NCI-H226 (cell line): ENCODE data around the gene RASAL1.

Experiments
- DNase-seq: peaks from one replicate; pipeline ENCODE4 v3.0.0-alpha.2; 2015

RASAL1 gene

DNA sequence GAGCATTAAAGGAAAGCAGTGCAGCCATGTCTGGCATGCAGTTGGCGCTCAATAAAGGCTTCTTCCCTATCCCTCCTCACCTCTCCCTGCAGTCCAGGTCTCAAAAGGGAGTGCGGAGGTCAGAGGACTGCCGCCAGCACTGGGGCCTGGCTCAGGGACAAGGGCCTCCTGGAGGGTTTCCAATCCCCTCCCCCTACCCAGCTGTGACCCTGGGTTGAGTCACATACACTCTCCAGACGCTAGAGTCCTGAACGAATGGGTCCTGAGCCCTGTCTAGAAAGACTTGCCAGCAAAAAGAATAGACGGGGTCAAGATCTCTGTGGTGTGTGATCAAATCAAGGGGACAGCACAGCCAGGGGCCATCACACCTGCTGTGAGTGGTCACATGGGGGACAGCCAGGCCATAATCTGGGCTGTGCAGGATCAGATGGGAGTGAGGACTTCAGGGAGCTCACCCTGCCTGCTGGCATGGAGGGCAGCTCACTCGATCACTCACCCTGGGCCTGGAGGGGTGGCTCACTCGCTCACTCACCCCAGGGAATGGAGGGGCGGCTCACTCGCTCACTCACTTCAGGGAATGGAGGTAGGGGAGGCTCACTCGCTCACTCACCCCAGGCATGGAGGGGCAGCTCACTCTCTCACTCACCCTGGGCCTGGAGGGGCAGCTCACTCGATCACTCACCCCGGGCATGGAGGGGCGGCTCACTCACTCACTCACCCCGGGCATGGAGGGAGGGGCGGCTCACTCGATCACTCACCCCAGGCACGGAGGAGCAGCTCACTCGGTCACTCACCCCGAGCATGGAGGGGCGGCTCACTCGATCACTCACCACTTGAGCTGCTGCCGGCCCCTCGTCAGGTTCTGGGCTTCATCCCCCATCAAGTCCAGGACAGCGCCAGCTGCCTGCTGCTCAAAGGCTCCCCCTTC is 26.8 kb upstream of the RASAL1 start:
- no peak for DNase-seq

DNA sequence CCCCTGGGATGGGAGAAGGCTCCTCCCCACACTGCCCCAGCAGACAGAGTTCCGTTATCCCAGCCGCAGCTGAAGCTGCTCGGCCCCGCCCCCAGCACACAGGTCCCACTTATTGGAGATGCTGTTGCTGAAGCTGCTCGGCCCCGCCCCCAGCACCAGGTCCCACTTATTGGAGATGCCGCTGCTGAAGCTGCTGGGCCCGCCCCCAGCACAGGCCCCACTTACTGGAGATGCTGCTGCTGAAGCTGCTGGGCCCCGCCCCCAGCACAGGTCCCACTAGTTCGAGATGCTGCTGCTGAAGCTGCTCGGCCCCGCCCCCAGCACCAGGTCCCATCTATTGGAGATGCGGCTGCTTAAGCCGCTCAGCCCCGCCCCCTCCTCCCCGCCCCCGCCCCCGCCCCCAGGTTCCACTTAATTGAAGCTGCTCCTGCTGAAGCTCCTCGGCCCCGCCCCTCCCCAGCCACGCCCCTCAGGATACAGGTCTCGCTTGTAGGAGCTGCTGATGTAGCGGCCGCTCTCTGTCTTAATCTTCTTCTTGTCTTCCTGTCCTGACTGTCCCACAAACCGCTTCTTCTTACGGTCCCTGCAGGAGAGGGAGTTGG is 26.0 kb upstream of the RASAL1 start:
- DNase-seq: peak; percentile 95

DNA sequence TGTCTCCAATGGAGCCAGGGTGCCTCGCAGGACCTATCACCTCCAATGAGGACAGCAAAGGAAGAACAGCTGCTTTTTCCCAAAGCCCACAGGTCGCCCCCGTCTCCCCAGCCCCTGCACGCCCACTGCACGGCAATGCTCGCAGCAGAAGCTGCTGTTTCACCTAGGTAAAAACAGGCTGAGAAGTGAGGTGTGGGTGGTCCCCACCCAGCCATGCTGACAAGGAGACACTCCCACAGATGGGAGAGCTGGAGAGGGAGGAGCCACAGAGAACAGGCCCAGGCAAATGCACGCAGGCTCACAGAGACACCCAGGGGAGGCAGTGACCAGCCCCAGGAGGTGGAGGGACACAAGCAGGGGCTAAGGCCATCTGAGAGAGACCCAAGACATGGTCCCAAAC is 24.4 kb upstream of the RASAL1 start:
- DNase-seq: no peak

DNA sequence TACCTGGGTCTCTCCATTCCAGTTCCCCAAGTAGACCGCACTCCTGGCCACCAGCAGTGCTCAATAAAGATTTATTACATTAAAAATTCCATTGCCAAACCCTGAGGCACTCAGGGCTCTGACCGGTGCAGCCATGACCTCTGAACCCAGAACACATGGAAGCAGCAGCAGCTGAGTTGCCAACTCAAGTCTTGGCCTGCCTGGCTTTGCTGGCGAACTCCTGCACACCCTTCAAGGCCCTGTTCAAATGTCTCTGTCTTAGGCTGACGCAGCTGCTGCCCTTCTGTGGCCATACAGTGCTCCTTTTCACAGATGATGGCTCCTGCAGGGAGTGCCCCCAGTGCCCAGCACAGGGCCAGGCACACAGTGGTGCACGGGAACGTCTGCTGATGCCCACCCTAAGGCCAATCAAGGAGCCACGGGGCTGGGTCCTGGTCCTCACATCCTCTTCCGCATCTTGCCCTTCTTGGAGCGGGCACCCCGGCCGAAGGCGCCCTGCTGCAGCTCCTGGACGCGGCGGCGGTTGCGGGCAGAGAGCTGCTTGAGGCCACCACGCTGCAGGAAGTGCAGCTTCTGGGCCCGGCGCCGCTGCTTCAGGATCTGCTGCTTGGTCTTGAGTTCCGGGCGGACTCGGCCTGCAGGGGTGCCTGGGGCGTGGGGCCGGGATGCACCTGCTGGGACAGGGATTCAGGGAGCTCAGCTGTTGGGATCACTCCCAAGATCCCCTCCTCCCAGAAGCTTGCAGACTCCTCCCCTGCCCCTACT is 23.1 kb upstream of the RASAL1 start:
- DNase-seq: no peak

DNA sequence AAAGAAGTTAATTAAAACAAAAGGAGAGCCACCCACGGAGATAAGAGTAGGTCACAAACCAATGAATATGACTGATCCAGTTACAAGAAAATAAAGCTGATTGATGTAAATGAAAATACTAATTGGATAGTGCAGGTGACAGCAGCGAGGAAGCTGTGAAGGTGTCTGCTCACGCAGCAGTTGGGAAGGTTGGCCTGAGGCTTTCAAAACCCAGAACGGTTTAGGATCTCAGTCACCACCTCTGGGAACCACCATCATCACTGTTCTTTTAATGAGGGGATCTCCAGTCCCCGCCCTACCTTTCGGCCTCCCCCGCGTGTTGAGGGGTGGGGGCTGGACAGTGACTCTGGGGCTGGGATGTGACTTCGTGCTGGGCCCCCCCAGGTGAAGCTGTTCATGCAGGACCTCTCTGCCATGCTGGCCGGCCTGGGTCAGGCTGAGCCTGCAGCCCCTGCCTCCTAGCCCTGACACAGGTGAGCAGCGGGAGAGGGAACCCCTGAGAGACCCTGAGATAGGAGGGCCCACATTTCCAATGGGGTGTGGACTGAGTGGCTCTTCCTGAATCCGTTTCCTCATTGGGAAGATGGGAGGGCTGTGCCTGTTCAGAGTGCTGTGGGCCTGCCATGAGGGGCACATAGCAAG is 21.8 kb upstream of the RASAL1 start:
- DNase-seq: no peak

DNA sequence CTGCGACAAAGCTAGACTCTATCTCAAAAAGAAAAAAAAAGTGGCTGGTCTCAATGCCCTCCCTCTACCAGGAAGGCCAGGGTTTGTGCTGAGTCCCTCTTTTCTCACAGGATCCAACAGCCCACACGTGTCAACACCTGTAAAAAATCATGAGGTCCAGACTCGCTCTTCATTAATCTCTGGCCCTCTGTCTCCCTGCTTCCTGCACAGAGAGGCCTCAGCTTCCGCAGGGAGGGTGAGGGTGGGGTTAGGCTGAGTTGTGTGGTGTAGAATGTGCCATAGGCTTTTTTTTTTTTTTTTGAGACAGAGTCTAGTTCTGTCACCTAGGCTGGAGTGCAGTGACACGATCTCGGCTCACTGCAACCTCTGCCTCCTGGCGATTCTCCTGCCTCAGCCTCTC is 20.1 kb upstream of the RASAL1 start:
- no peak for DNase-seq

DNA sequence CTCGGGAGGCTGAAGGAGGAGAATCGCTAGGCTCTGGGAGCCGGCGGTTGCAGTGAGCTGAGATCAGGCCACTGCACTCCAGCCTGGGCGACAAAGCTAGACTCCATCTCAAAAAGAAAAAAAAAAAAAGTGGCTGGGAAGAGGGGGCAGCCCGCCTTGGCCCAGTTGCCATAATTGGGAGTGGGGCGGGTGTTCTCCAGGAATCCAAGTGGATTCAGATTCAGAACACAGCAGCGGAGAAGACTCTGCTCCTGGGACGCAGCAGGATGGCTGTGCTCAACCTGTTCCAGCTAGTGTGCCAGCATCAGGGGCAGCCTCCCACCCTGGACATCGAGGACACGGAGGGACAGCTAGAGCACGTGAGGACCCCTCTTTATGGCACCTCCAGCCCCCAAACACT is 19.5 kb upstream of the RASAL1 start:
- no peak for DNase-seq

DNA sequence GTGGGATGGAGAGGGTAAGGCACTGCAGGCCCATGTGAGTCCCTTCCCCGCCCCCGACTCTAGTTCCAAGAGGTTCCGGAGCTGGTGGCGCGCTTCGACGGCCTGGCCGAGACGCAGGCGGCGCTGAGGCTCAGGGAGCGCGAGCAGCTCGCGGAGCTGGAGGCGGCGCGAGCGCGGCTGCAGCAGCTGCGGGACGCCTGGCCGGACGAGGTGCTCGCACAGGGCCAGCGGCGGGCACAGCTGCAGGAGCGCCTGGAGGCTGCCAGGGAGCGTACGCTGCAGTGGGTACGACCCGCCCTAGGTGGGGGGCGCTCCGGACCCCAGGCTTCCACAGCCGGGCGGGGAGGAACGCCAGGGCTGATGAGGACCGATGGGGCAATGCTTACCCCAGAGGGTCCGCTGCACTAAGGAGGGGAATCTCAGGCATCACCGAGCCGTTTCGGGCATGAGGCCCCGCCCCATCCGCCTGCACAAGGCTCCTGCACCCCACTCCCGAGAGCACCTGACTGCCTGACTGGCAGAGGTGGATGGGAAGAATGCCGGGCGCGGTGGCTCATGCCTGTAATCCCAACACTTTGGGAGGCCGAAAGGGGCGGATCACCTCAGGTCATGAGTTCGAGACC is 18.9 kb upstream of the RASAL1 start:
- DNase-seq: no peak

DNA sequence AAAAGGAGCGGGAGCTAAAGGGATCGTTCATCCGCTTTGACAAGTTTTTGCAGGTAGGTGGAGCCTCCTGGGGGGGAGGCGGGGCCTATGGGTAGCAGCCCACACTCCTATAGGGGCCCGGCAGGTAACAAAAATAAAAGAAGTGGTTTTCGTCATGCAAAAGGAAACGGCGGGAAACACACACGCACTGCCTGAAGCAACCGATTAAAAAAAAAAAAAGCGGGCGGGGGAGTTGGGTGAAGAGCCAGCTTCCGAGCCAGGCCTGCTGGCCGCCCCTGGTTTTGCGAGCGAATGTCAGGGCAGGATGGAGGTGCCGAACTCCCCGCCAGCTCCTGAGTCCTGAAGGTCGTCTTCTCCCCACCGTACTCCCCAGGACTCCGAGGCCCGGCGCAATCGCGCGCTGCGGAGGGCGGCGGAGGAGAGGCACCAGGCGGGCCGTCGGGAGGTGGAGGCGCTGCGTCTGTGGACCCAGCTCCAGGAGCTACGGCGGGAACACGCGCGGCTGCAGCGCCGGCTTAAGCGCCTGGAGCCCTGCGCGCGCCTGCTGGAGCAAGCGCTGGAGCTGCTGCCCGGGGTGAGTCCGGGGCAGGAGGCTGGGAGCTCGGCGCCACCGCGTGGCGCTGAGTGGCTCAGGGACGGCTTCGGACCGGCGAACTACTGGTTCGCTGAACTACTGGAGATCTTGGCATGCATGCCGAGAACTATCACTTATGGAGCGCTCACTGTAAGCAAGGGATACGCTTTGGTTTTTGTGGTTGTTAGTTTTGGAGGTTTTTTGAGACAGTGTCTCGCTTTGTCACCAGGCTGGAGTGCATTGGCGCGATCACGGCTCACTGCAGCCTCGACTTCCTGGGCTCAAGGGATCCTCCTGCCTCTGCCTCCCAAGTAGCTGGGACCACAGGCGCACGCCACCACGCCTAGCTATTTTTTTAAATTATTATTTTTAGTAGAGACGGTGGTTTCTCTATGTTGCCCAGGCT is 17.6 kb upstream of the RASAL1 start:
- peak; percentile 75 for DNase-seq

DNA sequence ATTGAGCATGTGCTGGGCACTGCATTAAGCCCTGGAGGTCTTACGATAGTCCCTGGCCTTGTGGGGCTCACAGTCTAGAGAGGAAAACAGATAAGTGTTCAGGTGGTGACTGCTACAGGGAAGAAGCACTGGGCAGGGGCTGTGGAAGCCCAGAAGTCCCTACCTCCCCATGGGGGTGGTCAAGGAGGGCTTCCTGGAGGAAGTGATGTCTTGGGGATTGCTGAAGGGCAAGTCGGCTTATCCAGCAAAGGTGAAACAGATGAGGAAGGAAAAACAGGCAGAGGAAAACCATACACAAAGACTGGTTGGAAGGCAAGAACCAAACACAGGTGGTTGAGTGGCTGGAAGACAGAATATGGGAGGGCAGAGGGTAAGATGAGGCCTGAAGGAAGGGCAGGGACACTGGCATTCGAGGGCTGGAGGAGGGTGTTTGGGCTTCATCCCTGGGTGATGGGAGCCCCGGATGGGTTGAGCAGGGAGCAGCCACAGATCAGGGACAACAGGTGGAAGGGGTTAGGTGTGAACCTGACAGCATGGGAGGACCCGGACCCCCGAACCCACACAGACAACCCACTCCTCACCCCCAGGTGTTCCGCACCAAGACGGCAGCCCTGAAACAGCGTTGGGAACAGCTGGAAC is 16.8 kb upstream of the RASAL1 start:
- no peak for DNase-seq

DNA sequence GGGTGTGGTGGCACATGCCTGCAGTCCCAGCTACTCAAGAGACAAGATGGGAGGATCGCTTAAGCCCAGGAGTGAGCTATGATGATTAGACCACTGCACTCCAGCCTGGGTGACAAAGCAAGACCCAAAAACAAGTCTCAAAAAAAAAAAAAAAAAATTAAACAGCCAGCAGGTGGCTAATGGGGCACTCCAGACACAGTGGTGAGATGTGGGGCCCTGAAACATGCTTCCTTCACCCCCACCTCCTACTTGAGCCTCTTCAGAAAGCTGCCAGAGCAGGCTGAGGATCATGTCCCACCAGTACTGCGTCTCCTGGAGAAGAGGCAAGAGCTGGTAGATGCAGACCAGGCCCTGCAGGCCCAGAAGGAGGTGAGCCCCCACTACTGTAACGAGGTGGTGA is 16.1 kb upstream of the RASAL1 start:
- no peak for DNase-seq

DNA sequence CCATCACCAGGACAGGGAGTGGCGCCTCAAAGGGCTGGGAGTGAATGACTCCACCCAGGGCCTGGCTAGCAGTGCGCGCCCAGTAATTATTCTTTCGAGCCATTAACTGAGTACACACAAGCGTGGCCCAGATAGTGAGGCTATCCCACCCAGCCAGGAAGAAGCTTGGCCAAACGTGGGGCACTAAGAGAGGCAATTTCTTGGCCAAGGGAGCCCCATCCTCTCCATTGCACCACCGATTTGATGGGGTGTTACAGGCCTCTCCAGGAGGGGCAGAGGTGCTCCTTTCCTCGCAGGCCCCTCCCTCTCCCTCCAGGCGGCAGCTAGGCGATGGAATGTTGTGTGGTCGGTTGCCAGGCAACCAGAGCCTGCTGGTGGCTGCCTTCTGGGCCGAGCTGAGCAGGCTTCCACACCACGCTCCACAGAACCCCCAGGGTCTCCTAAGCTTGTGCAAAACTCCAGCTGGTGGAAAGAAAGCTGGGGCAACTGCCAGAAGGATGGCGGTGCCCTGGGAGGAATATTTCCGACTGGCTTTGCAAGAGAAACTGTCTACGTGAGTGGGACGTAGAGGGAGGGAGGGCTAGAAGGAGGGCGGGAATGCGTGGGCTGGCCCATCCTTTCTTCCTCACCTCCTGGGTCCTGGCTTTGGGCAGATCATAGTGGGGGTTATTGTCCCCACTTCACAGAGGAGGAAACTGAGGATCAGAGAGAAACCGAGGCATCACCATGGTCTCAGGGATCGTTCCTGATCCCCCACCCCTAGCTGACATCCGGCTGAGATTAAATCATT is 14.0 kb upstream of the RASAL1 start, which contains the start of gene CFAP73:
Gene CFAP73, plus strand, starts transcription at position 364 of the 790 bp plus-strand sequence. Its CDS starts 134 bp downstream, at position 498.
- DNase-seq: peak; percentile 94

DNA sequence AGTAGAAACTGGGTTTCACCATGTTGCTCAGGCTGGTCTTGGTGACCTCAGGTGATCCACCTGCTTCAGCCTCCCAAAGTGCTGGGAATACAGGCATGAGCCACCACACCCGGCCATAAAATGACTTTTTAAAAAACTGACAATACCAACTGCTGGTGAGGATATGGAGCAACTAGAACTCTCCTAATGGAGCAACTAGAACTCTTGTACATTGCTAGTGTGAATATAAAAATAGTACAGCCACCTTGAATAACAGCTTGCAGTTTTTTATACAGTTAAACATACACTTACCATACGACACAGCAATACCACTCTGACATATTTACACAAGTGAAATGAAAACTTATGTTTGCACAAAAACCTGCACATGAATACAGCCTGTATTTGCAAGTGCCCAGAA is 11.4 kb upstream of the RASAL1 start:
- no peak for DNase-seq

DNA sequence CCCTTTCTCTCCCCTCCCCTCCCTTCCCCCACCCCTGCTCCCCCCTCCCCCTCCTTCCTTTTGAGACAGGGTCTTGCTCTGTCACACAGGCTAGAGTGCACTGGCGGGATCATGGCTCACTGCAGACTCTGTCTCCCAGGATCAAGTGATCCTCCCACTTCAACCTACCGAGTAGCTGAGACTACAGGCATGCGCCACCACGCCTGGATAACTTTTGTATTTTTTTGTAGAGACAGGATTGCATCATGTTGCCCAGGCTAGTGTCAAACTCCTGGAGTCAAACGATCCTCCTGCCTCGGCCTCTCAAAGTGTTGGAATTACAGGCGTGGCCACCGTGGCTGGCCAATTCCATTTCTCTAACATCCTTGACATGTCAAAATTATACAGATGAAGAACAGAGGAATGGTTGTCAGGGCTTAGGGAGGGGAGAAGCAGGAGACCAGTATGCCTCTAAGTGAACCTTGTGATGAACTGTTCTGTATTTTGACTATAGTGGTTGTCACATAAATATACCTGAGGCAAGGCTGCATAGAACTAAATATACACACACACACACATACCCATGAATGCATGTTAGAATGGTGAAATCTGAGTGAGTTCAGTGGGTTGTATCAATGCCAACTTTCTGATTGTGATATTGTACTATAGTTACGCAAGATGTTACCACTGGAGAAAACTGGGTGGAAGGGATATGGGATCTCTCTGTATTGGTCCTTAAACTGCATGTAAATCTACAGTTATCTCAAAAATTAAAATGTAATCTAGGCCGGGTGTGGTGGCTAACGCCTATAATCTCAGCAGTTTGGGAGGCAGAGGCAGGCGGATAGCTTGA is 10.4 kb upstream of the RASAL1 start:
- peak; percentile 23 for DNase-seq

DNA sequence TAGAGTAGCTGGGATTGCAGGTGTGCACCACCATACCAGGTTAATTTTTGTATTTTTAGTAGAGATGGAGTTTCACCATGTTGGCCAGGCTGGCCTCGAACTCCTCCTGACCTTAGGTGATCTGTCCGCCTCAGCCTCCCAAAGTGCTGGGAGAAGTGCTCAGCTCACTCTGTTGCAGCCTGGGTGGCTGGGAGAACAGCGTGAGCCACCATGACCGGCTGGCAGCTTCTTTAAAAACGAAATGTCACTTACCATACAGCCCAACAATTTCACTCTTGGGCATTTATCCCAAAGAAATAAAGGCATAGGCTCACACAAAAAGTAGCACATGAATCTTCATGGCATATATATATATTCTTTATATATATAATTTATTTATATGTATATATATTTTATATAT is 9.2 kb upstream of the RASAL1 start:
- no peak for DNase-seq

DNA sequence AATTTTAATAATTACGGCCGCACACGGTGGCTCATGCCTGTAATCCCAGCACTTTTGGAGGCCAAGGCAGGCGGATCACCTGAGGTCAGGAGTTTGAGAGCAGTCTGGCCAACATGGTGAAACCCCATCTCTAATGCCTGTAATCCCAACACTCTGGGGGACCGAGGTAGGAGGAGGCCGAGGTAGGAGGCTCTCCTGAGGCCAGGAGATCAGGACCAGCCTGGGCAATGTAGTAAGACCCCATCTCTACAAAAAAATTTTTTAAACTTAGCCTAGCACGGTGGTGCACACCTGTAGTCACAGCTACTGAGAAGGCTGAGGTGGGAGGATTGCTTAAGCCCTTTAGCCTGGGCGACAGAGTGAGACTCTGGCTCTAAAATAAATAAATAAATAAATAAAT is 8.4 kb upstream of the RASAL1 start:
- DNase-seq: no peak

DNA sequence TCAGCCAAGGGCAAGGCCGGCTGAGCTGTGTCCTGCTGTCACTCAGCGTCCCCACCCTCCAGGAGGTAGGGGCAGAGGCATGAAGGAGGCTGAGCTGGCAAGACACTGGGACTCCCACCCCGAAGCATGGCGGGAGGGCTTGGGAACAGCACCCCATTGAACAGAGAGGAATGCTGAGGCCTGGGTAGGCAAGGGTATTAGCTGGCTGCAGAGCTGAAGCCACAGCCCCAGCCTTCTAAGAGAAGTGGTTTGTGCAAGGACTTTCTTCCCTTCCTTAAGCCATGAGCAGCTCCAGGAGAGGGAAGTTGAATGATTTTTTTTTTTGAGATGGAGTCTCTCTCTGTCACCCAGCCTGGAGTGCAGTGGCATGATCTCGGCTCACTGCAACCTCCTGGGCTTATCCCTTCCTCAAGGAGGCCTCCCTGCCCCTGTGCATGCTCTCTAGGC is 7.3 kb upstream of the RASAL1 start:
- no peak for DNase-seq

DNA sequence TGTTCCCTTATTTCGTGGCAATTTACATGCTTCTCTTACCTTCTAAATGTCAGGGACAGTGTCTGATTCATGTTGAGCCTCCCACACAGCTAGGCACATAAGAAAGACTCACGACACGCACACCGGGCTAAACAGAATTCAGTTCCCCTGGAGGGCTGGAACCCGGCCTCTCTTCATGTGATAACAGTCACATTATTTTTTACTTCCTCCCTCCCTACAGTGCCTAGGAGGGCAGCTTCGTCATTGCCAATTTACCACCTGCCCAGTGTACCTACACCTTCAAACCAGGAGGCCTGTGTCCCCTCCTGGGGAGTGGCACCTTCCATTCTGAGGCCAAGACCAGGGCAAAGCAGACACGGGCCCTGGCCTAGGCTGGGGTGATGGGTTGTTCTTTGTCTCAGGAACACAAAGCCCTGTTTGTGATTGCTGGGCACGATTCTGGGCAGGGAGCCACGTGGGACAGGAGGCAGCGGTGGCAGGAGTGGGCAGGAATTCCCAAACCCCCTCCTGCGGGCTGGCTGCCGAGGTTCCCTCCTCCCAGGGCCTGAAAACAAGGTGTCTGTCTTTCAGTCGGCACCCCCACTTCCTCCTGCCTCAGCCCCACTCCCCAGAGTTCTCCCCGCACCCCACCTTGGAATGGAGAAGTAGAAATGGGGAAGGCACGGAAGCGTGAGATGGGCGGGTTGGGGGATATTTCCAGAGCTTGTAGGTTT is 6.8 kb upstream of the RASAL1 start:
- no peak for DNase-seq
